ENCODE measurements around the gene POLR3H.
"Not testable (repeated sequence)": the region's sequence is repeated elsewhere in the genome, so short reads cannot be mapped to it uniquely, and the experiment has no call there.

Gene POLR3H

GRCh38 chr22:41564563-41564962 lies 20.3 kb upstream of the POLR3H start:
- DNase-seq (ENCODE audit: low read depth in 2 of 2) = no peak

GRCh38 chr22:41563051-41563711 lies 18.9 kb upstream of the POLR3H start:
- no peak for DNase-seq (ENCODE audit: low read depth in 2 of 2)

GRCh38 chr22:41562461-41562860 lies 18.2 kb upstream of the POLR3H start:
- DNase-seq (ENCODE audit: low read depth in 2 of 2) = no peak

- no peak for DNase-seq (ENCODE audit: low read depth in 2 of 2)
These were observed 17.5 kb upstream of the POLR3H start for GRCh38 chr22:41561788-41562187.

- no peak for DNase-seq (ENCODE audit: low read depth in 2 of 2)
These were observed 17.1 kb upstream of the POLR3H start for GRCh38 chr22:41561335-41561734.

- DNase-seq (ENCODE audit: low read depth in 2 of 2) = no peak
These were observed 15.8 kb upstream of the POLR3H start for GRCh38 chr22:41560095-41560471.

- not testable (repeated sequence) for DNase-seq (ENCODE audit: low read depth in 2 of 2)
These were observed 14.0 kb upstream of the POLR3H start for GRCh38 chr22:41558241-41558630.

- DNase-seq (ENCODE audit: low read depth in 2 of 2) = no peak
These were observed 13.4 kb upstream of the POLR3H start for GRCh38 chr22:41557401-41558240.

GRCh38 chr22:41556561-41556960 lies 12.3 kb upstream of the POLR3H start:
- DNase-seq (ENCODE audit: low read depth in 2 of 2) = no peak

GRCh38 chr22:41555325-41555982 lies 11.2 kb upstream of the POLR3H start:
- DNase-seq (ENCODE audit: low read depth in 2 of 2) = no peak

GRCh38 chr22:41551877-41552582 lies 7.8 kb upstream of the POLR3H start:
- no peak for DNase-seq (ENCODE audit: low read depth in 2 of 2)

GRCh38 chr22:41550952-41551491 lies 6.8 kb upstream of the POLR3H start:
- no peak for DNase-seq (ENCODE audit: low read depth in 2 of 2)

- DNase-seq (ENCODE audit: low read depth in 2 of 2) = no peak
These were observed 4.6 kb upstream of the POLR3H start for GRCh38 chr22:41548830-41549211.

GRCh38 chr22:41544671-41545476 lies 604 bp upstream of the POLR3H start:
- DNase-seq (ENCODE audit: low read depth in 2 of 2) = no peak

GRCh38 chr22:41542224-41542623 lies 2.0 kb downstream of the POLR3H start:
- DNase-seq (ENCODE audit: low read depth in 2 of 2) = no peak

- no peak for DNase-seq (ENCODE audit: low read depth in 2 of 2)
These were observed 2.8 kb downstream of the POLR3H start for GRCh38 chr22:41541484-41541883.

GRCh38 chr22:41540365-41540764 lies 3.9 kb downstream of the POLR3H start:
- DNase-seq (ENCODE audit: low read depth in 2 of 2) = no peak

- no peak for DNase-seq (ENCODE audit: low read depth in 2 of 2)
These were observed 4.3 kb downstream of the POLR3H start for GRCh38 chr22:41540006-41540315.

GRCh38 chr22:41539146-41540005 lies 4.9 kb downstream of the POLR3H start:
- DNase-seq (ENCODE audit: low read depth in 2 of 2) = no peak

- DNase-seq (ENCODE audit: low read depth in 2 of 2) = no peak
These were observed 5.7 kb downstream of the POLR3H start for GRCh38 chr22:41538583-41538982.
